ENCODE results near the gene TCERG1L. TPM values are rescaled to one million over a fixed set of nuclear protein-coding genes. Genes with fewer than 3 reads are reported as not detected.
A peak's percentile ranks its signal among the peaks of the same experiment; 100 is the strongest.
"Not testable (repeated sequence)": the region's sequence is repeated elsewhere in the genome, so short reads cannot be mapped to it uniquely, and the experiment has no call there.

TCERG1L gene
- total and polyA plus RNA-seq, 11 donors, result 0.11 to 0.25 TPM; not detected in 9

GRCh38 chr10:131137223-131137622 lies 174.3 kb downstream of the TCERG1L start:
- Histone ChIP-seq H3K4me1 (peaks cover 0 to 8% (median 2%) of the 10 kb centered on the region in 12 donors), H3K4me3 (no peak overlapping the region), H3K27ac (no peak overlapping the region), H3K9me3 (no peaks in the 10 kb centered on the region), H3K36me3 (no peaks in the 10 kb centered on the region), H3K27me3 (peaks cover 0 to 24% (median 5%) of the 10 kb centered on the region in 9 donors)
- intact Hi-C loops (cut with DNase I), result no loop called here
- WGBS, 4 donors, result 56 to 68% (median 66%) methylated on average over 17 of the region's 17 CpGs
- TF ChIP-seq POLR2A (IDR thresholded peaks at IDR 0.05), result no peak
- TF ChIP-seq CTCF (IDR thresholded peaks at IDR 0.05), result no peak
- ATAC-seq, result no peak
- peak in 1 of 5 donors; percentile 20 for DNase-seq

- peaks cover 0 to 20% (median 5%) of the 10 kb centered on the region in 9 donors for H3K27me3 ChIP-seq
- ATAC-seq; DNase-seq; H3K4me3 ChIP-seq; H3K9me3 ChIP-seq; intact Hi-C loops (cut with DNase I); H3K36me3 ChIP-seq; H3K27ac ChIP-seq: not testable (repeated sequence)
- WGBS, 4 donors, result 94 to 96% (median 96%) methylated on average over 12 of the region's 12 CpGs
- peaks cover 0 to 17% (median 9%) of the 10 kb centered on the region in 12 donors for H3K4me1 ChIP-seq
These were observed 175.2 kb downstream of the TCERG1L start for GRCh38 chr10:131136336-131136735.

GRCh38 chr10:131135716-131136115 lies 175.8 kb downstream of the TCERG1L start:
- TF ChIP-seq POLR2A (IDR thresholded peaks at IDR 0.05) (no peak), CTCF (IDR thresholded peaks at IDR 0.05) (no peak)
- H3K27ac ChIP-seq, result no peak overlapping the region
- peaks cover 0 to 20% (median 12%) of the 10 kb centered on the region in 12 donors for H3K4me1 ChIP-seq
- no peaks in the 10 kb centered on the region for H3K36me3 ChIP-seq
- peaks cover 0 to 14% (median 0%) of the 10 kb centered on the region in 9 donors for H3K27me3 ChIP-seq
- ATAC-seq (no peak), DNase-seq (no peak)
- no peak overlapping the region for H3K4me3 ChIP-seq
- WGBS, 4 donors, result 75 to 93% (median 78%) methylated on average over 3 to 12 of the region's 12 CpGs
- H3K9me3 ChIP-seq, result no peaks in the 10 kb centered on the region
- intact Hi-C loops (cut with DNase I), result no loop called here

- TF ChIP-seq CTCF (IDR thresholded peaks at IDR 0.05) (no peak), POLR2A (IDR thresholded peaks at IDR 0.05) (no peak)
- H3K36me3 ChIP-seq, result no peaks in the 10 kb centered on the region
- DNase-seq (no peak), ATAC-seq (no peak)
- no peak overlapping the region for H3K27ac ChIP-seq
- no peaks in the 10 kb centered on the region for H3K9me3 ChIP-seq
- 82 to 89% (median 86%) methylated on average over 6 to 7 of the region's 7 CpGs for WGBS, 4 donors
- H3K4me1 ChIP-seq, result peaks cover 0 to 20% (median 13%) of the 10 kb centered on the region in 12 donors
- peaks cover 0 to 8% (median 0%) of the 10 kb centered on the region in 9 donors for H3K27me3 ChIP-seq
- H3K4me3 ChIP-seq, result no peak overlapping the region
- intact Hi-C loops (cut with DNase I), result no loop called here
These were observed 176.9 kb downstream of the TCERG1L start for GRCh38 chr10:131134651-131135050.

- no peak for DNase-seq
- intact Hi-C loops (cut with DNase I), result no loop called here
- no peak for TF ChIP-seq CTCF (IDR thresholded peaks at IDR 0.05)
- TF ChIP-seq POLR2A (IDR thresholded peaks at IDR 0.05), result no peak
- Histone ChIP-seq H3K4me3 (no peak overlapping the region), H3K27ac (no peak overlapping the region), H3K4me1 (peaks cover 0 to 20% (median 13%) of the 10 kb centered on the region in 12 donors), H3K36me3 (no peaks in the 10 kb centered on the region), H3K27me3 (peaks cover 0 to 8% (median 0%) of the 10 kb centered on the region in 9 donors), H3K9me3 (no peaks in the 10 kb centered on the region)
- 89 to 94% (median 91%) methylated on average over 7 of the region's 7 CpGs for WGBS, 4 donors
- ATAC-seq, result no peak
These were observed 177.4 kb downstream of the TCERG1L start for GRCh38 chr10:131134001-131134576.
